H4 (cell line): Measurements from ENCODE around the gene RHOB. TPM values are rescaled to one million over a fixed set of nuclear protein-coding genes. Genes with fewer than 3 reads are reported as not detected.
"Not testable (repeated sequence)": the region's sequence is repeated elsewhere in the genome, so short reads cannot be mapped to it uniquely, and the experiment has no call there.

Experiments used
- DNase-seq: peaks from one replicate; pipeline ENCODE4 v3.0.0-alpha.2; 2015; ENCODE audit warnings: low spot score
- total RNA-seq: library from RNA; depleted of rRNA; stranded (reverse); fragments of >200 nt; shearing (Covaris generic); gene quantifications from 2 replicates; pipeline ENCODE4 v1.2.3, GENCODE V29; 2014; rRNA removed

The RHOB gene
- total RNA-seq, 1 experiment from 2014 or later: 12.6 TPM

DNA sequence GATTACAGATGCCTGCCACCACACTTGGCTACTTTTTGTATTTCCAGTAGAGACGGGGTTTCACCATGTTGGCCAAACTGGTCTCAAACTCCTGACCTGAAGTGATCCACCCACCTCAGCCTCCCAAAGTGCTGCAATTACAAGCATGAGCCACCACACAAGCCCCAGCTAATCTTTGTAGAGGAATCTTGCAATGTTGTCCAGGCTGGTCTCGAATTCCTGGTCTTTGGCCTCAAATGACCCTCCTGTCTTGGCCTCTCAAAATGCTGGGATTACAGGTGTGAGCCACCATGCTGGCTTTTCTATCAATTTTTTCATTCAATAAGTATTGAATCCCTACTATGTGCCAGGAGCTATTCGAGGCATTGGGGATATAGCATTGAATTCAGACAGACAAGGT, 46.2 kb downstream of the RHOB start:
- not testable (repeated sequence) for DNase-seq

DNA sequence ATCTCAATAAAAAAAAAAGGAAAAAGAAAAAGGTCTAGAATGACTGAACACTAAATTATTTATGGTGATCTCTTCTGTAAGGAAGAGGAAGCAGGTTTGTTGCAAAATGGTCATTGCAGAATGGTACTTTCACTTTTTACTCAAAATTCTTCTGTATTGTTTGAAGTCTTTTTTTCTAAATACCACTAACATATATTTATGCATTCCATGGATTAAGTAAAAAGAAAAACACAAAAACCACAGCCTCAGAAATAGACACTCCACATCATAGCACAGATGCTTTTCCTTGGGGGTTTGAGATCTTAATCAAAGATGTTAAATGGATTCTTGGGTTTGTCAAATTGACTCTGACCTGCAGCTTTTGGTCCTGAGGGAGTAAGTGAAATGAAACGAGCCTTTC, 47.4 kb downstream of the RHOB start:
- DNase-seq: peak; percentile 15

DNA sequence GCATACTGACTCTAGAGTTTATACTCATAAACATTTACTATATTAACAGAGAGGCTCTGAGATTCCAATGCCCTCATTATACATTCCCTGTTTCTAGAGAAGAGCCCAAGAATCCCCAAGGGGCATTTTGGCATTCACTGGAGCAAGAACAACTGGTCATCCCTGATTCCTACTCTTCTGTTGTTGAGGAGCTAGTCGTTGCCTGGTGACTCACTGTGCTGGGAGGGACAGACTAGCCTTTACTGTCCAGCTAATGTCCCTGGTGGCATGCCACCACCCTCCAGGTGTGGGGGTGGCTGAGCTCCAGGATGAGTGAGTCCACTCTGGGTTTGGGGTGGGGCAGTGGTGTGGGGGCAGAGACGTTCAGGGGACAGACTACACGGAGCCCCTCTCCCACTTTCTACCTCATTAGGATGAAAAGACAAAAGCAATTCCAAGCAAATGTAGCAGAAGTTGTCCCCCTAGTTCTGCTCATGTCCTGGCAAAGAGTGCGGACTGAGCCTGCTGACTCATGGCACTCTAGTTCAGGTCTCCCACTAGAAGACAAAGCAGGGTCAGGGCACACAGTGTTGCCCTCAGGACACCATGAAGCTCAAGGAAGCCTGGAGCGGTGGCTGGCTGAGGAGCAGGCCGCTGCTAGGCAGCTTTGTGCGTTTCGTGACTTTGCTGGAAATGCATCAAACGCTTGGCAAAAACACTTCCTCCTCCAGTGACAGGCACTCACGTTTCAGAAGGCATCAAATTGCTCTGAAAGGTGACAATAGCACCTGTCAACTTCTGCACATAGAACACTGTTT, 49.4 kb downstream of the RHOB start:
- DNase-seq: no peak

DNA sequence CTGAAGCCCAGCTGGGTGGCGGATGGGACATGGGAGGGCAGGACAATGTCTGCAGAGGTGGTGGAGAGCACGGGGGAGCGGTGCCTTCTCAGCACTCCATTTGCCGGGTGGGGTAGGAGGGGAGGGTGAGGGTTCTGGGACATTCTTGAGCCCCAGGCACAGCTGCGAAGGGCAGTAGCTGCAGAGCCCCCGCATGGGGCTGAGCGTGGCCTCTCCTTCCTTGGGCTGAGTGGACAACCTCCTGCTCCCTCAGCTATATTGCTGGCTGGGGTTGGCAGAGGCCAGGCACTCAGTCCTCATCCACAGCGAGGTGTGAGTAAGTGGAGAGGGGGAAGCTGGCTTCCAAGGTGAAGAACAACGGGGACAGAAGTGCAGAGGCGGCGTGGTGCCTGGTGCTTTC, 50.1 kb downstream of the RHOB start:
- no peak for DNase-seq

Other genes with a start within 250 kb of the RHOB start
- gene SDC1, start 221.9 kb upstream of the RHOB start, total RNA-seq: 29.0 and 44.7 TPM in 2 replicates
- 8.3 and 12.6 TPM in 2 replicates for gene PUM2, start 96.2 kb upstream of the RHOB start, total RNA-seq
- gene HS1BP3, start 204.0 kb downstream of the RHOB start, total RNA-seq: 5.7 and 6.7 TPM in 2 replicates
- gene GDF7, start 220.1 kb downstream of the RHOB start, total RNA-seq: 0.02 and 0.04 TPM in 2 replicates